Tibial nerve (tissue), 3 donors: ENCODE results near the gene SOX9.

Experiments
- CTCF ChIP-seq, 5 experiments: fragments of 200-600 bp in 3 of 5; fragments of 450-650 bp in 2 of 5; sonication (generic) in 3 of 5; IDR thresholded peaks; one replicate each; pipeline ENCODE4 v1.5.1; 2016 to 2019; ENCODE audit warnings: antibody characterized with exemption in 5 of 5, mild to moderate bottlenecking in 3 of 5, moderate library complexity in 2 of 5
- POLR2A ChIP-seq, 2 donors: fragments of 450-650 bp; IDR thresholded peaks; one replicate each; pipeline ENCODE4 v1.6.1; 2017; ENCODE audit warnings: antibody characterized with exemption in 2 of 2, mild to moderate bottlenecking in 2 of 2, moderate library complexity in 2 of 2

GRCh38 chr17:72089453-72089987 lies 31.3 kb upstream of the SOX9 start:
- TF ChIP-seq POLR2A (IDR thresholded peaks at IDR 0.05), result no peak
- no peak for TF ChIP-seq CTCF (IDR thresholded peaks at IDR 0.05)
